GM18505 (cell line): ENCODE data around the gene IFIT1B.

Source experiments
- ATAC-seq: cut with Tn5 transposase; IDR thresholded peaks from one replicate; pipeline ENCODE4 v1.9.1; 2021; ENCODE audit not compliant: unreplicated experiment
- POLR2A ChIP-seq: IDR thresholded peaks from 4 replicates; pipeline ENCODE4 v1.6.1; 2011; ENCODE audit warnings: borderline replicate concordance; ENCODE audit not compliant: insufficient read depth, insufficient read length; ENCODE audit errors: extremely low read depth

Gene IFIT1B

DNA sequence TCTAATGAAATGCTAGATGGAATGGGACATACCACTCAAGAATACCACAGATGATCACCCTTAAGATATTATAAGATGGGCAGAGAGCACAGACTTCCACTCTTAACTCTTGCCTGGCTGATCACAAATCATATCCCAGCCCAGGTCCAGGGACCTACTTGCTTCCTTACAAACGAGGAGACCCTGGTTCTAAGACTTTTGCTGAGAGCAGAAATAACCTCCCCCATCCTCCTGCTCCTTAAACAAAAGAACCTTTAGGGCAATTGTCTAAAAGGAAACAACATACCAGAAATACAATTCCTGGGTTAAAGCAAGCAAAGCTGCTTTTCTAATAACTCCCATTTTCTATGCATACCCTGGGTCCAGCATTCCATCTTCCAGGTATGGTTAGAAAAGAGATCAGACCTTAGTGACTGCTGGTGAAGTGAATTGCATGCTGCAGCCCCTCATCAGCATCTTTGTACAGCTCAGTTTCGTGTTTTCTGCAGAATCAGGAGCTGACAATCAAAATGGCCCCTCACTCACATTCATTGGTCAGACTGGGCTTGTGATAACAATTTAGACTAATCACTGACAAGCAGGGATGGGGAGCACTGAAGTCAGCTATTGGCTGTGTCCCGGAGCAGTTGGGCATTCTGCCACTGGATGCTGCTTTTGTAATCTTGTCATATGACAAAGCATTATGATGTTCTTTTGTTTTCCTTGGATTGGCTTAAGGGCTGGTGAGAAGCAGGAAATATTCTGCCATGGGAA is 35.5 kb upstream of the IFIT1B start:
- no peak for TF ChIP-seq POLR2A
- no peak for ATAC-seq

DNA sequence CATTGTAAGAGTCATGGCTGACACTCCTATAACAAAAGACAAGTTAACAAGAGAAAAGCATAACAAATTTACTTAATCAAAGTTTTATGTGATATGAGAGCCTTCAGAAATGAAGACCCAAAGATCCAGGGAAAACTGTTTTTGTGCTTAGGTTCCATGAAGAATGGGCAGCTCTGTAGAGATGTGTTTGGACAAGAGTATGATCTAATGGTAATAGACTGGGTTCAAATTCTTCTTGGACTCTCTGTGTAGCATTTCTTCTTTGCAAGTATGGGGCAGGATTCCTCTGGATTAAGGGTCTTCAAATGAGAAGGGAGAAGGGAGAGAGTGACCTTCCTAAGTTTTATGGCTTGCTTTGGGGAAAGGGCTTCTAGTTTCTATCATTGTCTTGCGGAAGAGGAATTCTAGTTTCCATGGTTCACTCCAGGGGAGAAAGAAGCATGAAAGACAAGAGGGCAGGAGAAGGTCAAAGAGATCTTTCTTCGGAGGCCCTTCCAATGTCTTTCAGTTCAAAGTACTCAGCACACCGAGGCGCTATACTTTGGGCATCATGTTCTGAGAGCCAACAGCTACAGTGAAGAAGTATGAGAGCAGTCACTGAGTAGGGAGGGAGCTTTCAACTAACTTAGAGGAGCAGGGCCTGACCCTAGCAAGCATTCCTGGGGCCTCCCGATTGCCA is 34.6 kb upstream of the IFIT1B start:
- TF ChIP-seq POLR2A, result no peak
- no peak for ATAC-seq

DNA sequence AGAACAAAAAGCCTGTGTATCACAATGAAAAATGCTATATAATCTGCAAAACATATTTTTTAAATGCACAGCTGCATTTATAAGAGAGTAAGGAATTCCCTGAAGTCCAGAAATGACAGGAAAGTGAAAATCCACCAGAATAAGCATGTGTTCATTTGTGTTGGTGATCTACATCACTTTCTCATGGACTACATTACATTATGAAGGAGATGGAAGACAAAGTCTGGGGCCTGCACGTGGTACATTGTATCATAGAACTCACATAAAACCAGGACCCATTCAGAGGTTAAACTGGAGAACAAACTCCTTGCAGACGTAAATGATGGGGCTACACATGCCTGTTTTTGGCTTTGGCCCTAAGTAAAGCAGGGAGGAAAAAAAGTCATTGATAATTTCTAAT is 33.7 kb upstream of the IFIT1B start:
- no peak for ATAC-seq
- TF ChIP-seq POLR2A, result no peak

DNA sequence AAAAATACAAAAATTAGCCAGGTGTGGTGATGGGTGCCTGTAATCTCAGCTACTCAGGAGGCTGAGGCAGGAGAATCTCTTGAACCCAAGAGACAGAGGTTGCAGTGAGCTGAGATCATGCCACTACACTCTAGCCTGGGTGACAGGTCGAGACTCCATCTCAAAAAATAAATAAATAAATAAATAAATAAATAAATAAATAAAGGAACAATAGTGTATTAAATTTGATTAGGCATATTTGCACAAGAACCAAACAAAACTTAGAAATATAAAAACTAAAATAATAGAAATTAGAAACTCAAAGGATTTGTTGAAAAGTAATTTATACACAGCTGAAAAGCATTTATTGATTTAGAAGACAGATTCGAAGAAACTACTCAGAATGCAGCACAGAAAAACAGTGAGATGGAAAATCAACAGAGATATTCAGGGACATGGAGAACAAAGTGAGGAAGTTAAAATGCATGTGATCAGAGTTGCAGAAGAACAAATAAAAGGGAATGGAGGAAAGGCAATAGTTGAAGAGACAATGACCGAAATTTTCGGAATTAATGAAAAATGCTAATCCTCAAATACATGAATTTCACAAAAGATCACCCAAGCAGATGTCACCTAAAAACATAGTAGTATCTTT is 32.4 kb upstream of the IFIT1B start:
- ATAC-seq, result no peak
- no peak for TF ChIP-seq POLR2A

DNA sequence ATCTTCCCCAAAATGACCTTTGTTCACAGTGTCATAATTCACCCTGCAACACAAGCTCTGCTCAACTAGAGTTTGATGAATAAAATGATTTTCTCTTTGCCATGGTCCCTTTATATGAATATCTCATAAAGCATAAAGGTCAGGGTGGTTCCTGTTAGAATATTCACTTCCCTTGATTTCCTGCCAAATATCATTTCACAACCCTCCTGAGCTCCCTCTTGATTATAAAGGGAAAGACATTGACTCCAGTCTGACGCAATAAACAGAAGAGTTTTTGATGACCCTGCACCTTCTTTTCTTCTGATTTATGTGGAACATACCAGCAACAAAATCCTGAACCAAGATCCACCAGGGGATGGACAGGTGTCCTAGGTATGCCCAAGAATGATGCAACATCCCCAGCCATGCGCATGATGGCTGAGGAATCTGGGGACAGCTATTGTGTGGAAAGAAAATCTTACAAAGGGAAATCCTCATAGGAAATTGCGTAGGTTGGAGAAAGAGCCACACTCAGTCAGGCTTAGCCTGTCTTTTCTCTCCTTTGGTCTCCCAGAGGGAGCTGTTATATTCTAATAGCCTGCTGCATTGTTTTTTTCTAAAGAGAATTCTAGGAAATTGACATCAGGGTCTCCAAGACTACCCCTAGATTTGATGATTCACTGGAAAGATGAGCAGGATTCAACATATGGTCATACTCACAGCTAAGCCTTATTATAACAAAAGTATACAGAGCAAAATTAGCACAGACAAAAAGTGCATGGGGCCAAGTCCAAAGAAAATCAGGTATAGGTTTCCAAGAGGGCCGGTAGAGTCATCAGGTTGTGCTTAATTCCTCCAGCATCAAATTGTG is 31.2 kb upstream of the IFIT1B start:
- ATAC-seq, result no peak
- no peak for TF ChIP-seq POLR2A

DNA sequence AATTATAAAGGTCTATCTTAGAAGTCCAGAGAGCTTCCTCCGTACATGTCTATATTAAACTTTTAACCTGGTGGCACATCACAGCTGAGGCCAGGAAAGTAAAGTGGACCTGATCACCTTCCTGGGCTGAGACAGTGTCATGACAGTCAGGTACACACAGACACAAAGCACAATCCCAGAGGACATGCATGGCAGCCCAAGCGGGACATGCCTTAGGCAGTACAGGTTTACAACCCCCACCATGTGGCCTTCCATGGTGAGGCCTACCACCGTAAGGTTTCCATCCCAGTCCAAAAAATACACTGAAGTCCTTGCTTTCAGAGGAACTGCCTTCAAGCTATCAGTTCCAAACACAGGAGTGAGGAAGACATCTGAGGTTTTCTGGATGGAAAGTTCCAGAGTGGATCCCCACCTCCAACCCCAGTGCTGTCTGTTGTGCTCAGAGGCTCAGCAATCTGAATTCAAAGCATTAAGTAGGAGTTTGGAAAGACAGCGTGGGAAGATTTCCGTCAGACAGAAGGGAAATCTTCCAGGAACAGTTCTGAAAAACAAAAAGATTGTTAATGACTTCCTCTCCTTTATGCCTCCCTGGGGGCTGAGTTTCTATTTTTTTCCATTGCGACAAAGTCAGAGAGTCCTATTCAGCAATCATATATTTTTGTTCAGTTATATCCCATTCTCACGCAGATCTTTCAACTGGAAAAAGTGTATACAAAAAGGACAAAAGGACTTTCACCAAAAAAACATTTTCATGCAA is 30.0 kb upstream of the IFIT1B start:
- no peak for TF ChIP-seq POLR2A
- no peak for ATAC-seq

DNA sequence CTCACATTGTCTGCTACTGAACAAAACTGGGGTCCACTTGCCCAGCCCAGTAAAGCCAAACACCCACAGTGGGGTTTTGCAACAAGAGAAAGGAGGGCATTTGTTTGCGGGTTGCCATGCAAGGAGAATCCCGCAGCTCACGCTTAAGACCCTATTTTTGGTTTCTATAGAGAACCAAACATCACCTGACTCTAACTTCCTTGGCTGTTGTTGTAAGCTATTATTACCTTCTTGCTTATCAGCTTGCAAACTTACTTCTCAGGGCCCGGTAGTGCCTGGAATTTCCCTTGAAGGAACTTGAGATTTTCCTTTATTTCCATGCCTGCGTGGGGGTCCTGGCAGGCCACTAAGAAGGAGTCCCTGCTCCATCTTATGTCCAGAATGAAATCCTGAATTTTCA is 29.4 kb upstream of the IFIT1B start:
- TF ChIP-seq POLR2A, result no peak

DNA sequence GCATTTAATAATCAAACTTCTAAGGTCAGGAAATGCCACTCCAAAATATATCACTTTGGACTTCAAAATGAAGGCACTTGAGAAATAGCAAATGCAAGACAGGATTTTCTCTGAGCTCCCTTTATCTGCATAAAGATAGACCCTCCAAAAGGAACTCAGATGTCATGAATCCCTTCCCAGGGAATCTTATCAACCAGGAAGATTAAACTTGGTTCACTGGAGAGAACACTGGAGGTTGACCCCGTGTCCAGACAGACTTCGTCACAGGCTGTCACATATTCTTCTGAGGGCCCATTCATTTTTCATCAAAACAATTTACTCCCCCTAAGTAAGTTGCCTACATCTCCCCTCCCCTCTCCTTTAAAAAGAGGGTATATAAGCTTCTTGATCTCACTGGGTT is 28.9 kb upstream of the IFIT1B start:
- ATAC-seq, result no peak
- TF ChIP-seq POLR2A, result no peak

More for the DNA sequence above, 29.4 kb upstream of the IFIT1B start:
- no peak for ATAC-seq

DNA sequence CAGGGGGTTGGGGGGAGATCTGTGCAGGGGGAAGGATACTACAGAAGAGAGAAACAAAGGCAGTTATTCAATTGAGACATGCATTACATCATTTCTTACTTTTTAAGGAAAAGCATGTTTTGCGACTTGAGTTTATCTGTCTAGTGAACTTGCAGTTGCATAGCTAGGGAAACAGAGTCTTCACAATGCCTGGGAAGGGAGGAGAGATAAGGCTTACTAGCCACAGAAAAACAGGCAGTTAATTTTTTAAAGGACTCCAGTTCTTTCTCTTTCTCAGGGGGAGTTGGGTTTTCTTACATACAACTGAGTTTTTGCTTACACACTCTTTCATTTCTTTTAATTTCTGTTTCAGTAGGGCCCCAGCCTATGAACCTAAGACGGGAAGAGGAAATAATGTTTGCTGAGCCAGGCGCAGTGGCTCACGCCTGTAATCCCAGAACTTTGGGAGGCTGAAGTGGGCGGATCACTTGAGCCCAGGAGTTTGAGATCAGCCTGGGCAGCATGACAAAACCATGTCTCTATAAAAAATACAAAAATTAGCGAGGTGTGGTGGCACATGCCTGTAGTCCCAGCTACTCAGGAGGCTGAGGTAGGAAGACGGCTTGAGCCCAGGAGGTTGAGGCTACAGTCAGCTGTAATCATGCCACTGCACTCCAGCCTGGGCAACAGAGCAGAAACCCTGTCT is 27.1 kb upstream of the IFIT1B start:
- peak; percentile 45 for ATAC-seq

DNA sequence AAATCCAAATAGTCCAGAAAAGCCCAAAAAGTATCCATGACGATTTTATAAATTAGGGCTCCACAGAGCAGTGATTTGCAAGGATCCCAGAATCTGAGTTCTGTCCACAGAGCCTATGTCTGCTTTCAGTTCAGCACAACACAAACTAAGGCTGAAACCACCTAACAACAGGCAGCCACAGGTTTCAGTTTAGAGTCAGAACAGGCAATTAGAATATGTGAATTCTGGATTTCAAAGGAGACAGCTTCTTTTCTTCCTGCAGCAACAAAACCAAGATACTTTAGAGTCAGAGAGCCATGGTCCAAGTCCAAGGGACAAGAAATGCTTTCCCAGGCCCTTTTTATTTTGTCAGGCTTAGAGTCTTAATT is 26.5 kb upstream of the IFIT1B start:
- no peak for TF ChIP-seq POLR2A
- peak; percentile 79 for ATAC-seq

DNA sequence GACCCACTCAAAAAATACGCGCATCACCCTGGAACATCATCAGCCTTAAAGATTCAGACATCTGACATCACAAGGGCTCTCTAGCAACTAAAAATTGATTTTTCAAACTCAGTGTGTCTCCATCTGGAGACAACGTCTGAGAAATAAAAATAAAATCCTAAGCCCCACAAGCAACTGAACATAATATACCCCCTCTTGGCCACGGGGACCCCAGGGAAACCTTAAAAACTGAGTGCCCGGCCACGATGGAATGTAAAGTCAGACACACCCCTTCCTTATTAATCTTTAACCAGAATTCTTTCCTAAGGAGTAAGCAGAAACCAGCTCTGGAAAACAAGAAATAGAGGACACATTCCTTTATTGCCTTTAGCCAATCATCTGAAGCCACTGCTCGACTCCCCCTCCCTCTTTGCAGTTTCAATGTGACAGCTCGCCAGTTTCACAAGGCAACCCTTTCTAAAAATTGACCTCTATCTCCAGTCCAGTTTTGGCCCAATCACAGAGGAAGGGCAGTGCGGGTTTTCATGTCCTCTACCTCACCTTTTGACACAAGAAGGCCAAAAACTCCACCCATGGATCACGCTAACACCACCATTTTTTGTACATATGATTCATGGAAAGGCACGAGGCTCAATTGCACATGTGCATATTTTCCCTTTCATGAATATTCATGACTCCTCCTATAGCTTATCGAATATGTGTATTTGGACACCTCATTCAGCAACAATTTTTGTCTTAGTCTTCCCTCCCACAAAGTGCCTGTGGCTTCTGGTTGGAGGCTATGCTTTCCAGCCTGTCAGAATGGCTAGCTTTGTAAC is 25.9 kb upstream of the IFIT1B start:
- ATAC-seq, result no peak
- TF ChIP-seq POLR2A, result no peak

DNA sequence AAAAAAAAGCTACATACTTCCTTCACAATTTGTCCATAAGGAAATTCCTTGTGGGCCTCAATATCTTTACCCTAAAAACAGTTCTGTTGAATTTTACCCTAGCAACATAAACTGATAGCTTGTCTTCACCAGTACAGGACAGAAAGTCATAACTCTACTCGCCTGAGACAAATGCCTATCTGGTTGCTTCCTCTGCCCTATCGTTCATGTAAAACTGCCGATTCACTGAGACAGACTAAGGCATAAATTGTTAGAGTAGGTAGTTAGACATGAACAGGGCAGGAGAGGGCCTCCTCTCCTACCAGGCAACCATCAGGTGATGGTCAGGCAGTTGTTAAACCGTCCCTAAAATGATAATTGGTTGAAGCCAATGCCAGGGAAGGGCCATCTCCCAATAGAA is 25.1 kb upstream of the IFIT1B start:
- no peak for TF ChIP-seq POLR2A
- no peak for ATAC-seq

DNA sequence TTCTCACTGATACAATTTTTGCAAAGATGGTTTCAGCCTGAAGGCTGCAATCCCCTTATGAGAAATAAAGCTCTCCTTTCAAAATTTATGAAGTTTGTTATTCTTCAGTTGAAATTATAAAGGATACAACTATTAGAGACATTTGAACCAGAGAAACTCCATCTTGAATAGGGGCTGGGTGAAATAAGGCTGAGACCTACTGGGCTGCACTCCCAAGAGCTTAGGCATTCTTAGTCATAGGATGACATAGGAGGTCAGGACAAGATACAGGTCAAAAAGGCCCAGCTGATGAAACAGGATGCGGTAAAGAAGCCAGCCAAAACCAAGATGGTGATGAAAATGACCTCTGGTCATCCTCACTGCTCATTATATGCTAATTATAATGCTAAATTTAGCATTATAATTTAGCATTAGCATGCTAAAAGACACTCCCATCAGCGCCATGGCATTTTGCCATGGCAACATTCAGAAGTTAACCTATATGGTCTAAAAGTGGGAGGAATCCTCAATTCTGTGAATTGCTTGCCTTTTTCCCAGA is 22.4 kb upstream of the IFIT1B start:
- ATAC-seq, result no peak
- no peak for TF ChIP-seq POLR2A
